ENCODE results near the gene AIFM1.
A peak's percentile ranks its signal among the peaks of the same experiment; 100 is the strongest.

Gene AIFM1
- 11.5 to 24.1 reads per million in 2 donors for total RNA-seq

- peak; percentile 61 to 96 (median 84) for DNase-seq
Measured at GRCh38 chrX:130165703-130166502, at the start of gene AIFM1. Gene AIFM1, minus strand, starts transcription at chrX:130165841. Its CDS starts 185 bp downstream, at chrX:130165656.

- peak in 1 of 5 experiments; percentile 23 for DNase-seq
Measured at GRCh38 chrX:130213376-130213775, 47.7 kb upstream of the AIFM1 start.

GRCh38 chrX:130212371-130212770 lies 46.7 kb upstream of the AIFM1 start:
- peak in 1 of 5 experiments; percentile 67 for DNase-seq

- peak in 1 of 5 experiments; percentile 45 for DNase-seq
Measured at GRCh38 chrX:130211415-130212186, 46.0 kb upstream of the AIFM1 start.

- no peak for DNase-seq
Measured at GRCh38 chrX:130204647-130205046, 39.0 kb upstream of the AIFM1 start.

- DNase-seq, result no peak
Measured at GRCh38 chrX:130197464-130197863, 31.8 kb upstream of the AIFM1 start.

GRCh38 chrX:130196466-130196865 lies 30.8 kb upstream of the AIFM1 start:
- DNase-seq, result no peak

GRCh38 chrX:130190801-130191200 lies 25.2 kb upstream of the AIFM1 start:
- no peak for DNase-seq

- DNase-seq, result no peak
Measured at GRCh38 chrX:130186651-130187050, 21.0 kb upstream of the AIFM1 start.

- no peak for DNase-seq
Measured at GRCh38 chrX:130184857-130185256, 19.2 kb upstream of the AIFM1 start.

- no peak for DNase-seq
Measured at GRCh38 chrX:130184168-130184567, 18.5 kb upstream of the AIFM1 start.

- DNase-seq, result peak in 1 of 5 experiments; percentile 64
Measured at GRCh38 chrX:130179579-130180215, 14.1 kb upstream of the AIFM1 start.

GRCh38 chrX:130179170-130179569 lies 13.5 kb upstream of the AIFM1 start:
- no peak for DNase-seq

GRCh38 chrX:130176942-130177341 lies 11.3 kb upstream of the AIFM1 start:
- DNase-seq, result no peak

GRCh38 chrX:130176354-130176776 lies 10.7 kb upstream of the AIFM1 start:
- DNase-seq, result no peak

- no peak for DNase-seq
Measured at GRCh38 chrX:130174937-130175336, 9.3 kb upstream of the AIFM1 start.

GRCh38 chrX:130174045-130174704 lies 8.5 kb upstream of the AIFM1 start:
- DNase-seq, result peak in 1 of 5 experiments; percentile 5

GRCh38 chrX:130173190-130173895 lies 7.7 kb upstream of the AIFM1 start:
- peak in 1 of 5 experiments; percentile 70 for DNase-seq

- no peak for DNase-seq
Measured at GRCh38 chrX:130172127-130172845, 6.6 kb upstream of the AIFM1 start.

GRCh38 chrX:130171446-130172126 lies 5.9 kb upstream of the AIFM1 start, which contains the start of gene RAB33A:
Gene RAB33A, plus strand, starts transcription at chrX:130171962. Its CDS starts 101 bp downstream, at chrX:130172063.
- peak in 4 of 5 experiments; percentile 8 to 84 (median 37) for DNase-seq
